Naive thymus-derived CD8-positive, alpha-beta T cell (primary cell): Measurements from ENCODE around the gene DACT2. TPM values are rescaled to one million over a fixed set of nuclear protein-coding genes. Genes with fewer than 3 reads are reported as not detected.
A peak's percentile ranks its signal among the peaks of the same experiment; 100 is the strongest.
"Not testable (repeated sequence)": the region's sequence is repeated elsewhere in the genome, so short reads cannot be mapped to it uniquely, and the experiment has no call there.

Experiments used
- ATAC-seq, 2 donors: fragments of 150-1000 bp; cut with Tn5 transposase in 1 of 2; sonication (Bioruptor Pico), chemical (Tn5 transposase) in 1 of 2; 1 replicate in 1 of 2; 2 replicates in 1 of 2; pipeline ENCODE4 v1.10.0; 2021; ENCODE audit warnings: mild to moderate bottlenecking in 2 of 2, moderate library complexity in 2 of 2
- POLR2A ChIA-PET: fragments of 350-600 bp; sonication (Branson Sonifier 250); formaldehyde crosslinking; loops from one replicate; lab custom pipeline; 2021; ENCODE audit warnings: antibody characterized with exemption; lab: Charles Lee
- DNase-seq, 10 donors: peaks; one replicate each; pipeline versions ENCODE4 v3.0.0 to v3.0.0-alpha.2; 2020 to 2022
- H3K27ac Mint-ChIP-seq, 10 donors: one replicate each; pipeline ENCODE4 v1.8.0; 2020 to 2022; ENCODE audit warnings: mild to moderate bottlenecking in 10 of 10, mixed read lengths in 10 of 10, moderate library complexity in 4 of 10, inconsistent platforms in 1 of 10
- H3K27me3 Mint-ChIP-seq, 5 donors: one replicate each; pipeline ENCODE4 v1.8.0; 2021 to 2022; ENCODE audit warnings: mixed read lengths in 5 of 5
- H3K36me3 Mint-ChIP-seq, 3 donors: one replicate each; pipeline ENCODE4 v1.8.0; 2020 to 2022; ENCODE audit warnings: mixed read lengths in 3 of 3, mild to moderate bottlenecking in 2 of 3, inconsistent platforms in 1 of 3
- H3K4me1 Mint-ChIP-seq, 4 donors: one replicate each; pipeline ENCODE4 v1.8.0; 2021 to 2022; ENCODE audit warnings: mixed read lengths in 4 of 4
- H3K4me3 Mint-ChIP-seq, 10 donors: one replicate each; pipeline ENCODE4 v1.8.0; 2020 to 2022; ENCODE audit warnings: mild to moderate bottlenecking in 10 of 10, mixed read lengths in 10 of 10, moderate library complexity in 6 of 10, inconsistent platforms in 1 of 10
- H3K9me3 Mint-ChIP-seq, 9 donors: one replicate each; pipeline ENCODE4 v1.8.0; 2020 to 2022; ENCODE audit warnings: mixed read lengths in 9 of 9, mild to moderate bottlenecking in 3 of 9, inconsistent platforms in 1 of 9, moderate library complexity in 1 of 9
- polyA plus RNA-seq, 3 donors: library from polyadenylated mRNA; unstranded; fragments of 300-500 nt; fragmentation: Illumina TruSeq; gene quantifications; one replicate each; pipeline ENCODE4 v1.2.3, GENCODE V29; 2021
- total RNA-seq, 8 experiments: library from RNA in 2 of 8; stranded (reverse) in 2 of 8; gene quantifications; one replicate each; pipeline ENCODE4 v1.2.3 and lab custom pipeline; 2021 to 2026

The DACT2 gene
- total and polyA plus RNA-seq, 5 experiments from 2014 or later = not detected

DNA sequence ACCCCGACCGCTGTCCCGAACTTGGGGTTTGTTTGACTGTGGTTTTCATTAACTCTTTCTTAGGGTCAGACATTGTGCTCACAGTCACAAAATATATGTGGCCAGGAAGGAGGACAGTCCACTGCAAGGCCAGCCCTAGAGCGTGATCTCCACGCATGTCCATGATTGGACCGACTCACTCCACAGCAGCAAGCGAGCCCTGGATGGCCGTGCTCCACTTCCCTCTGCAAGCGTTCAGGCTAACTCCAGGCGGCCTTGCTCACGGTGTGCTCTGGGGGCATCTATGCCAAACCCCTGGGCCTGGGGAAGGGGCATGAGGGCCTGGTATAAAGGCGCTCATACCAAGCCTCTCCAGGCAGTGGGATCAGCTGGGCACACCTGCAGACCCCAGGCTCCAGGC, 5.6 kb downstream of the DACT2 start:
- H3K9me3 Mint-ChIP-seq = no peaks in the 10 kb centered on the region
- H3K27ac Mint-ChIP-seq = no peak overlapping the region
- POLR2A ChIA-PET = no interaction called here
- no peaks in the 10 kb centered on the region for H3K36me3 Mint-ChIP-seq
- no peak for DNase-seq
- peaks cover 8 to 39% (median 32%) of the 10 kb centered on the region in 5 donors for H3K27me3 Mint-ChIP-seq
- ATAC-seq = no peak
- no peak overlapping the region for H3K4me3 Mint-ChIP-seq
- H3K4me1 Mint-ChIP-seq = peaks cover 0 to 4% (median 0%) of the 10 kb centered on the region in 4 donors

DNA sequence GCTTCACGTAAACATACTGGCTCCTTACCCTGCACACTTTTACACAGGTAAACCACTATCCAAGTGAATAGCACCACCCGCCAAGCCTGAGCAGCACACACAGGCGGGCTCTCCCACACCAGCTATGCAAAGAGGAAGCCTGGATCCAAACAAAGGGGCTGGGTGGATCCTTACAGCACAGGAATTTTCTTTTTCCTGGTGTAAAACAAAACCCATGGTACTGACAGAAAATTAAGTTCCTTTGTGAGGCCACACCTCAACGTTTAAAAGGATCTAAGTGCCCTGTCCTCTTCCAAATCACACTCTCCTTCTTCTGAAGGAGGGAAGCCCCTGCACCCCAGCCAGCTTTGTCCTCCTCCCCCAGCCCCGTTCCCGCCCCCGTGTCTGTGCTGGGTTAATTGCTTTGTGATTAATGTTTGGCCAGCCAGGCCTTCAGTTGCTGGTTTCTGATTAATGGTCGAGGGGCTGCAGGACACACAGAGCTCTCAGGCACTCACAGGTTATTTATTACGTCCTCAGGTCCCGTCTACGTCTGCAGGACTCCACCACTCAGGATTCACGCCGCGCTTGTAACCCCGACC, 6.1 kb downstream of the DACT2 start:
- POLR2A ChIA-PET = no interaction called here
- ATAC-seq = no peak
- no peak for DNase-seq
- H3K27me3 Mint-ChIP-seq = peaks cover 7 to 34% (median 29%) of the 10 kb centered on the region in 5 donors
- peaks cover 0 to 3% (median 0%) of the 10 kb centered on the region in 4 donors for H3K4me1 Mint-ChIP-seq
- H3K27ac Mint-ChIP-seq = no peak overlapping the region
- no peak overlapping the region for H3K4me3 Mint-ChIP-seq
- no peaks in the 10 kb centered on the region for H3K9me3 Mint-ChIP-seq
- H3K36me3 Mint-ChIP-seq = no peaks in the 10 kb centered on the region

DNA sequence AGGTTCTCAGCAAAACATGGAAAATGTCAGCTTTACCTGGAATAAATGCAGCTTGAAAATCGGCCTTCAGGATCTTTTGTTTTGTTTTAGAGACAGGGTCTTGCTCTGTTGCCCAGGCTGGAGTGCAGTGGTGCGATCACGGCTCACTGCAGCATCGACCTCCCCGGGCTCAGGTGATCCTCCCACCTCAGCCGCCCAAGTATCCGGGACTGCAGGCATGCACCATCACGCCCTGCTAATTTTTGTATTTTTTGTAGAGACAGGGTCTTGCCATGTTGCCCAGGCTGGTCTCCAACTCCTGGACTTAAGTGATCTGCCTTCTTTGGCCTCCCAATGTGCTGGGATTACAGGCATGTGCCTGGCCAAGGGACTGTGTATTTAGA, 7.5 kb downstream of the DACT2 start:
- H3K9me3 Mint-ChIP-seq, H3K27ac Mint-ChIP-seq, DNase-seq, H3K36me3 Mint-ChIP-seq, POLR2A ChIA-PET, H3K4me1 Mint-ChIP-seq, ATAC-seq: not testable (repeated sequence)
- H3K27me3 Mint-ChIP-seq = peaks cover 3 to 32% (median 23%) of the 10 kb centered on the region in 5 donors
- peak overlapping the region in 1 of 10 donors; percentile 38 for H3K4me3 Mint-ChIP-seq

DNA sequence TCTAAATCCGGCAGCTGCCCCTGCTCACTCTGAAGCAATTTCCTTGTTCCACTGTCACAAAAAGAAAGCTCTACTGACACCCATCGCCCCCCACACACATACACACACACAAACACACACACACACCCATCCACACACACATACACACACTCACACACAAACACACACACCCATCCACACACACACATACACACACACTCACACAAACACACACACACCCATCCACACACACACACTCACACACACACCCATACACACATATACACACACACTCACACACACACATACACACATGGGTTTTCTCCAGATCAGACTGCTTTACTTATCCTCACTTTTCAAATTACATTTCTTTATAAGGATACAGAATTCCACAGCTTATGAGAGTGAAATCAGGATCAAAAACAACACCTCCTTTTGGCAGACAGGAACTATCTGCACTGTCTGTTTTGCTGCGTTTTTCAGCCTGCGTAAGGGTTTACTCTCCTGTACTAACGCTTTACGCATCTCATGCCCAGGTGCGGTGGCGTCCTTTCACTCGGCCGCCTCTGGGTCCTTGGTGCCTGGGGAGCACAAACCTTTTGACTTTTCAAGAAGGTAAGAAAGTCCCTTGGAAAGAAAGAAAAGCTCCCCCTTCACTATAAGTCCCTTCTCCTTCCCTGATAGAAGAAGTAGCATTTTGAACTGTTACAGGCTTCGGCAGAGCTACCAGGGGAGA, 8.0 kb downstream of the DACT2 start:
- Mint-ChIP-seq H3K4me1 (no peaks in the 10 kb centered on the region), H3K27me3 (peaks cover 3 to 33% (median 28%) of the 10 kb centered on the region in 5 donors), H3K36me3 (no peaks in the 10 kb centered on the region), H3K9me3 (no peaks in the 10 kb centered on the region), H3K27ac (no peak overlapping the region), H3K4me3 (no peak overlapping the region)
- POLR2A ChIA-PET = no interaction called here
- DNase-seq = no peak
- ATAC-seq = no peak

DNA sequence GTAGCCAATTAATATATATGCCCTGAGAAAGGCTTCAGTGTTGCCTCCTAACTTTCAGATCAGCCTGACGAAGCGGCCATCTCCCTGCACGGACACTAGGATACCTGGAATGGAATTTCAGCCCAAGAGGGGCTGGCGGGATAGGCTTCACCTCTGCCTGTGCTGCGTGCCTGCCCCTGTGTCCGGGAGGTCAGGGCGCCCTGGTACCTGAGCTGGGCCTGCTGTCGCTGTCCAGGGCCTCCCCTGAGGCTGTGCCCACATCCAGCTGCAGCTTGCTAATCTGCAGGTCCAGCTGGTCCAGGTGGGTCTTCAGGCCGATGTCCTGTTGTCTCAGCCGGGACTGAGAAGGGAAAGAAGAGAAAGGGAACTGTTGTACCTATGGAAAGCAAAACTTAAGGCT, 8.6 kb downstream of the DACT2 start:
- Mint-ChIP-seq H3K9me3 (no peaks in the 10 kb centered on the region), H3K36me3 (no peaks in the 10 kb centered on the region), H3K27ac (no peak overlapping the region), H3K4me1 (no peaks in the 10 kb centered on the region), H3K4me3 (no peak overlapping the region), H3K27me3 (peaks cover 3 to 32% (median 30%) of the 10 kb centered on the region in 5 donors)
- no peak for ATAC-seq
- no peak for DNase-seq
- POLR2A ChIA-PET = no interaction called here

DNA sequence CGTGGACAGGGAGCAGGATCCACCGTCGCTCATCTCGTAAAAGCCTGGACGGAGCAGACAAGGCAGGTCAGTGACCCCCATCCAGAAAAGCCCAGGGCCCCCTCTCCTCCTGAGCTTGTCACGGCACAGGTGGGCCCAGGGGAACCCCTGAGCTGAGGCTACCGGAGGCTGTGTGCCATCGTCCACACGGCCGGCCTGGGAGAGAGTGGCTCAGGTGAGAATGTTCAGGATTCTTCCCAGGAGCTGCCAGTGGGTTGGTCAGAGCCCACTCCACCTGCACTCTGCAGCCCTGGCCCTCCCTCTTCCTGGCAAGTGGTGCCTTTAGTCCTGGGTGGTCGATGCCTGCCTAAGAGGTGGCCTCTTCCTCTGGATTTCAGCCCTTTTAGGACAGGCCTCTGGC, 9.2 kb downstream of the DACT2 start:
- Mint-ChIP-seq H3K27ac (no peak overlapping the region), H3K27me3 (peaks cover 0 to 34% (median 25%) of the 10 kb centered on the region in 5 donors), H3K4me1 (no peaks in the 10 kb centered on the region), H3K36me3 (no peaks in the 10 kb centered on the region), H3K4me3 (no peak overlapping the region), H3K9me3 (no peaks in the 10 kb centered on the region)
- POLR2A ChIA-PET = no interaction called here
- DNase-seq = no peak
- no peak for ATAC-seq

DNA sequence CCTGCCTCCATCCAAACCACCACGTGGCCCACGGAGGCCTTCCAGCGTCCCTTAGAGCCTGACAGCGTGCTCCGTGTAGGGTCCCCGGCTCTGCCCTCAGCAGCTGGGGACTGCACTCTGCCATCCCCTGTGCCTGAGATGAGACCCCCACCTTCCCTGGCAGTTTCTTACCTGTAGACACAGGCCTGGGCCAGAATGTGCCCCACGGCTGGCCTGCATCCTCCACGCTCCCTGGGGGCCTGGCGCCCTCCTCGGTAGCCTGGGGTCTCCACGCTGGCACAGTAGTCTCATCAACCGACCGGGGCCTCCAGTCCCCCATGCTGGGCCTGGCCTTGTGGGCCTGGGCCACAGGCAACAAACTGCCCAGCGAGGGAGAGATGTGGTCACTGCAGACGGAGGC, 9.6 kb downstream of the DACT2 start:
- Mint-ChIP-seq H3K4me1 (no peaks in the 10 kb centered on the region), H3K27me3 (peaks cover 0 to 39% (median 25%) of the 10 kb centered on the region in 5 donors), H3K9me3 (no peaks in the 10 kb centered on the region), H3K36me3 (no peaks in the 10 kb centered on the region), H3K27ac (no peak overlapping the region), H3K4me3 (no peak overlapping the region)
- ATAC-seq = no peak
- no peak for DNase-seq
- POLR2A ChIA-PET = no interaction called here

DNA sequence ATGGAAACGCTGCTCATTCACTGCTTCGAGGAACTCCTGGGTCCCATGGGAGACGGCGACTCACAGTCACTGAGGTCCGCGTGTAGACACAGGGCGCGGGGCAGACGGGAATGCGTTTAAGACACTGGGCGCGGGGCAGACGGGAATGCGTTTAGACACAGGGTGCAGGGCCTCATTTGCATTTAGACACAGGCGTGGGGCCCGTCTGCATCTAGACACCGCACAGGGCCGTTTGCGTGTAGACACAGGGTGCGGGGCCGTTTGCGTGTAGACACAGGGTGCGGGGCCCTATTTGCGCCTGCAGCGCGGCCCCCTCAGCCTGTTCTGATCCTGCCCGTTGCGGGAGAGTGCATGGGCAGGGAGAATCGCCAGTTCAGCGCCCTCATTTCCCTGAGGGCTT, 10.4 kb downstream of the DACT2 start:
- no peak for DNase-seq
- Mint-ChIP-seq H3K27me3 (peaks cover 0 to 43% (median 23%) of the 10 kb centered on the region in 5 donors), H3K9me3 (no peaks in the 10 kb centered on the region), H3K27ac (no peak overlapping the region), H3K36me3 (no peaks in the 10 kb centered on the region), H3K4me3 (no peak overlapping the region), H3K4me1 (no peaks in the 10 kb centered on the region)
- POLR2A ChIA-PET = no interaction called here
- no peak for ATAC-seq

DNA sequence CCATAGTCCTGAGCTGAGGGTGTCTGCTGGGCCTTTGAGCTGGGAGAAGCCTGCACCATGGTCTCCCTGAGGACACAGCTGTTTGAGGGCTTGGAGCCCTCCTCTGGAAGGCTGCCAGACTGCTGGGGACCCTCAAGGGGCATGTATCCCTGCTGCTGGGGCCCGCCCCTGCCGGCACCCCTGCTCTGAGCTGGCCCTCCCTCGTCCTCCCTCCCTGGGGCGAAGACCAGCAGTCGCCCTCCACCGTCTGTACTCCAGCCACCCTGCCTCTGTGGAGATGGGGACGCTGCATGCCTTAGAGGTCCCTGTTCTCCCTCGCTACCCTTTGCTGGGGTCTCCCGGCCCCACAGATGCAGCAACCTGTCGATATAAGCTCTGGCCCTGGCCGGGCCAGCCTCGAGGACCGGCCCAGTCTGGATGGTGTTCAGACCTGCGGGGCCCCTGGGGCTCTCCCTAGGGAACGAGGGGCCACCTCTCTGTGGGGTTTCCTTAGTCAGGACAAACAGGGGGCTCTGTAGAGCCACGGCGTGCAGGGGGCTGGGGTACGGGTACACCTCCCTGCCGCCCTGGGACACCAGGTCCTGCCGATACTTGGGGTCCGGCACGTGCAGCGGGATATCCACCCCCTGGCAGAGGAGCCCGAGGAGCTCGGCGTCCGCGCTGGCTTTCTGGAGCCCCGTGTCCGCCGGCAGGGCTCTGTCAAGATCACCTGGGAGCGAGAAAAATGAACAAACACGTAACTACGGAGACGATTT, 11.0 kb downstream of the DACT2 start:
- peaks cover 0 to 43% (median 18%) of the 10 kb centered on the region in 5 donors for H3K27me3 Mint-ChIP-seq
- DNase-seq (no peak), ATAC-seq (no peak)
- H3K36me3 Mint-ChIP-seq = no peaks in the 10 kb centered on the region
- H3K4me1 Mint-ChIP-seq = no peaks in the 10 kb centered on the region
- POLR2A ChIA-PET = no interaction called here
- no peaks in the 10 kb centered on the region for H3K9me3 Mint-ChIP-seq
- H3K27ac Mint-ChIP-seq = no peak overlapping the region
- no peak overlapping the region for H3K4me3 Mint-ChIP-seq

DNA sequence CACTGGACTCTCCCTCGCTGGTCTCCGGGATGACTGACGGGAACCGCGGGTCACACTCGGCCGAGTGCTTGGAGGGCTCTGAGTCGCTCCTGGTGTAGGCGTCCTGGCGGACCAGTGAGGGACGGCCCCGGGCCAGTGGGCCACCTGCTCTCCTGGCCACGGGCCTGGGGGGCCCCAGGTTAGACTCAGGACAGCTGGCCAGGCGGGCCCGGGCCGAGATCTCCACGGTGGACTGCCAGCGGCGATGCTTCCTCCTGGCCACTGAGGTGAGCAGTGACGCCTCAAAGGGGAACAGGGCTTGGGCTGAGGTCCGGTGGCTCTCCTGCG, 11.9 kb downstream of the DACT2 start:
- no peaks in the 10 kb centered on the region for H3K36me3 Mint-ChIP-seq
- no peaks in the 10 kb centered on the region for H3K9me3 Mint-ChIP-seq
- no peak overlapping the region for H3K27ac Mint-ChIP-seq
- DNase-seq (no peak), ATAC-seq (no peak)
- no peaks in the 10 kb centered on the region for H3K4me1 Mint-ChIP-seq
- H3K4me3 Mint-ChIP-seq = no peak overlapping the region
- peaks cover 0 to 45% (median 14%) of the 10 kb centered on the region in 5 donors for H3K27me3 Mint-ChIP-seq
- POLR2A ChIA-PET = no interaction called here

DNA sequence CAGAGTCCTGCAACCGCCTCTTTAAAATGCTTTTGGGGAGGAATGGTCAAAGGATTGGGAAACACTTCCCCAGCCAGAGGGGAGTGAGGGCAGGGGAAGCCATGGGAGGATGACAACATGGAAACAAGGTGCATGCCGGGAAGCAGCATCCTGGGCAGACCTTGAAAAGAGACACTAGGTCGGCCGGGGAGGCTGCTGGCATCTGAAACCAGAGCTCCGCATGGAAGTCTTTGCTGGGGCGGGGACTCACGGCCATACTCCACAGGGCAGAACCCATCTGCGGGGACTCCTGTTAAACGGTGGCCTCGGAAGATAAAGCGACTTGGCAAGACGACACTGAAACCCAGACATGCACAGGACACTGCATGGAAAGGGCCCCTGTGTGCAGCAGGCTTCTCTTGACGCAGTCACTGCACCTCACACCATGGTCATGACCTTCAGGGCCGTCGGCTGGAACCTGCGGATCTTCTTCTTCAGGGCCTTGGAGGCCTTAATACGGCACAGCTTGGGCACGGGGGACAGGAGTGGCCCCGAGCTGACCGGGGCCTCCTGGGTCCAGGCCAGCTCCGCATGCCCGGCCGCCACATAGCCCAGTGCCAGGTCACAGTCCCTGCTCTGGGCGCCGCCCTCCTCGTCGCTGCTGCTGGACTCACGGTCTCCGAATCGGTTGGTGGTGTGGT, 12.4 kb downstream of the DACT2 start:
- H3K9me3 Mint-ChIP-seq = no peaks in the 10 kb centered on the region
- POLR2A ChIA-PET = no interaction called here
- no peaks in the 10 kb centered on the region for H3K4me1 Mint-ChIP-seq
- DNase-seq (no peak), ATAC-seq (no peak)
- no peak overlapping the region for H3K4me3 Mint-ChIP-seq
- no peaks in the 10 kb centered on the region for H3K36me3 Mint-ChIP-seq
- no peak overlapping the region for H3K27ac Mint-ChIP-seq
- peaks cover 0 to 44% (median 14%) of the 10 kb centered on the region in 5 donors for H3K27me3 Mint-ChIP-seq

DNA sequence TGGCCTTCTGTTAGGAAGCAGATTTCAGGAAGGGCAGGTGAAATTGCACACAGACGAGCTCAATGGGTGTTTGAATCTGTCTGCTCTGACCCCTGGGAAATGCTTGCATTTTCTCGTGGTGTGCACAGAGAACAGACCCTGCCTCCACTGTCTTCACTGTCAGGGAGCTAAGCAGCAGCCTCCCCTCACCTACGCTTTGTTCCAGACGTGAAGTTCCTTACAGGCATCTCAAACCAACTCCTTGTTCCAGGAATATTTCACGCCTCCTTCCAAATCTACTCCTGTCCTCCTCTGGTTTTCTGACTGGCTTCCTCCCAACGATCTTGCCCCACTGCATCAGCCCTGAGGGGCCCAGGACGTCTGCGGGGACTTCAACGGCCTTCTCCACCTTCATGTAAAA, 13.7 kb downstream of the DACT2 start:
- Mint-ChIP-seq H3K4me1 (no peaks in the 10 kb centered on the region), H3K4me3 (no peak overlapping the region), H3K9me3 (no peaks in the 10 kb centered on the region), H3K36me3 (no peaks in the 10 kb centered on the region), H3K27me3 (peaks cover 0 to 47% (median 13%) of the 10 kb centered on the region in 5 donors), H3K27ac (no peak overlapping the region)
- POLR2A ChIA-PET = no interaction called here
- no peak for ATAC-seq
- no peak for DNase-seq
